ENCODE measurements around the gene NUP210L. TPM values are rescaled to one million over a fixed set of nuclear protein-coding genes. Genes with fewer than 3 reads are reported as not detected.

NUP210L gene
- total RNA-seq, 1 donor from 2014 or later, result 0.10 TPM

DNA sequence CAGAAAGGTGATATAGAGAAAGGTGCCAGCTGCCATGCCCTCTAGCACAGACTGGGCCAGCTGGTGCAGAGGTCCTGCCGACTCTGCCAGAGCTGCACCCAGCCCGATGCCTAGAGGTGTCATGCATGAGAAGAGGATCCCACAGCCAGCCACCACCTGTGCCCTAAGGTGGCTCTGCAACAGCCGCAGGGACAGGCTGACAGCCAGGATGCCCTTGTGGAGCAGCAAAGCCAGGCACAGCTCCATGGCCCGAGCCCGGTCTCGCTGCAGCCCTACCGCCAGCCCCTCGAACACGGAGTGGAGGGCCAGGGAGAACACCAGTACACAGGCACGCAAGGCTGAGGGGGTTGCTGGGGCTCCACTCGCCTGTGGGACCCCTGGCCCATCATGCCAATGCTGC, 194.7 kb downstream of the NUP210L start:
- Mint-ChIP-seq H3K4me3 (ENCODE audit: unreplicated experiment) (no peak overlapping the region), H3K36me3 (ENCODE audit: unreplicated experiment) (no peaks in the 10 kb centered on the region), H3K9me3 (ENCODE audit: unreplicated experiment) (peaks cover 11% of the 10 kb centered on the region), H3K27me3 (ENCODE audit: unreplicated experiment) (peaks cover 19% of the 10 kb centered on the region), H3K27ac (ENCODE audit: unreplicated experiment) (peak overlapping the region; percentile 52), H3K4me1 (ENCODE audit: low read depth, unreplicated experiment) (peaks cover 28% of the 10 kb centered on the region)
- TF ChIP-seq, protein P1, sequence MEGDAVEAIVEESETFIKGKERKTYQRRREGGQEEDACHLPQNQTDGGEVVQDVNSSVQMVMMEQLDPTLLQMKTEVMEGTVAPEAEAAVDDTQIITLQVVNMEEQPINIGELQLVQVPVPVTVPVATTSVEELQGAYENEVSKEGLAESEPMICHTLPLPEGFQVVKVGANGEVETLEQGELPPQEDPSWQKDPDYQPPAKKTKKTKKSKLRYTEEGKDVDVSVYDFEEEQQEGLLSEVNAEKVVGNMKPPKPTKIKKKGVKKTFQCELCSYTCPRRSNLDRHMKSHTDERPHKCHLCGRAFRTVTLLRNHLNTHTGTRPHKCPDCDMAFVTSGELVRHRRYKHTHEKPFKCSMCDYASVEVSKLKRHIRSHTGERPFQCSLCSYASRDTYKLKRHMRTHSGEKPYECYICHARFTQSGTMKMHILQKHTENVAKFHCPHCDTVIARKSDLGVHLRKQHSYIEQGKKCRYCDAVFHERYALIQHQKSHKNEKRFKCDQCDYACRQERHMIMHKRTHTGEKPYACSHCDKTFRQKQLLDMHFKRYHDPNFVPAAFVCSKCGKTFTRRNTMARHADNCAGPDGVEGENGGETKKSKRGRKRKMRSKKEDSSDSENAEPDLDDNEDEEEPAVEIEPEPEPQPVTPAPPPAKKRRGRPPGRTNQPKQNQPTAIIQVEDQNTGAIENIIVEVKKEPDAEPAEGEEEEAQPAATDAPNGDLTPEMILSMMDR (IDR thresholded peaks at IDR 0.05; ENCODE audit: partially characterized antibody, unreplicated experiment), result no peak
- no peak for DNase-seq

- peak overlapping the region; percentile 72 for H3K27ac Mint-ChIP-seq (ENCODE audit: unreplicated experiment)
- peaks cover 28% of the 10 kb centered on the region for H3K4me1 Mint-ChIP-seq (ENCODE audit: low read depth, unreplicated experiment)
- H3K4me3 Mint-ChIP-seq (ENCODE audit: unreplicated experiment), result no peak overlapping the region
Observed at GRCh38 chr1:153959454-153959853, 195.4 kb downstream of the NUP210L start.

DNA sequence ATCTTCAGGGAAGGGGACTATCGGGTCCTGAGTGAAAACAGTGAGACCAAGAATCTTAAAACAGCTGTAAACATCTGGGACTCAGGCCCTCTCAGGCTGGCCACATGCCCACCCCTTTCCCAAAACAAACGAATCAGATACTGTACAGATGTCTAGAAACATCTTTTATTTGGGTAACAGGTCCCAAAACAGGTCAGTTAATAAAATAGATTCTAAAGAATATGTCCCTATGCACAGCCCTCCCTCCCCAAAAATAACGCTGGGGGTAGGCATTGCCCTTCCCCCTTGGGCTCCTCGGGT, 196.0 kb downstream of the NUP210L start:
- peaks cover 34% of the 10 kb centered on the region for H3K4me1 Mint-ChIP-seq (ENCODE audit: low read depth, unreplicated experiment)
- peak overlapping the region; percentile 72 for H3K27ac Mint-ChIP-seq (ENCODE audit: unreplicated experiment)
- peak overlapping the region; percentile 93 for H3K4me3 Mint-ChIP-seq (ENCODE audit: unreplicated experiment)
- DNase-seq, result no peak
- TF ChIP-seq, protein P1 (IDR thresholded peaks at IDR 0.05; ENCODE audit: partially characterized antibody, unreplicated experiment), result no peak
- peaks cover 19% of the 10 kb centered on the region for H3K27me3 Mint-ChIP-seq (ENCODE audit: unreplicated experiment)
- H3K9me3 Mint-ChIP-seq (ENCODE audit: unreplicated experiment), result peaks cover 13% of the 10 kb centered on the region
- no peaks in the 10 kb centered on the region for H3K36me3 Mint-ChIP-seq (ENCODE audit: unreplicated experiment)

More at GRCh38 chr1:153959454-153959853, 195.4 kb downstream of the NUP210L start:
- no peaks in the 10 kb centered on the region for H3K36me3 Mint-ChIP-seq (ENCODE audit: unreplicated experiment)
- DNase-seq, result no peak
- TF ChIP-seq, protein P1 (IDR thresholded peaks at IDR 0.05; ENCODE audit: partially characterized antibody, unreplicated experiment), result no peak
- H3K27me3 Mint-ChIP-seq (ENCODE audit: unreplicated experiment), result peaks cover 19% of the 10 kb centered on the region
- peaks cover 11% of the 10 kb centered on the region for H3K9me3 Mint-ChIP-seq (ENCODE audit: unreplicated experiment)

- no peaks in the 10 kb centered on the region for H3K36me3 Mint-ChIP-seq (ENCODE audit: unreplicated experiment)
- peak within 1 kb of the TSS; percentile 94 for H3K27ac Mint-ChIP-seq (ENCODE audit: unreplicated experiment)
- DNase-seq, result peak; percentile 99
- TF ChIP-seq, protein P1 (IDR thresholded peaks at IDR 0.05; ENCODE audit: partially characterized antibody, unreplicated experiment), result no peak
- H3K4me1 Mint-ChIP-seq (ENCODE audit: low read depth, unreplicated experiment), result peaks cover 36% of the 10 kb centered on the region
- peaks cover 9% of the 10 kb centered on the region for H3K9me3 Mint-ChIP-seq (ENCODE audit: unreplicated experiment)
- peak within 1 kb of the TSS; percentile 93 for H3K4me3 Mint-ChIP-seq (ENCODE audit: unreplicated experiment)
- peaks cover 16% of the 10 kb centered on the region for H3K27me3 Mint-ChIP-seq (ENCODE audit: unreplicated experiment)
Observed at GRCh38 chr1:153958111-153958960, 196.5 kb downstream of the NUP210L start, which contains the start of gene CRTC2. Gene CRTC2 (minus strand): TSS chr1:153958612. CDS start chr1:153958497, 115 bp downstream.

DNA sequence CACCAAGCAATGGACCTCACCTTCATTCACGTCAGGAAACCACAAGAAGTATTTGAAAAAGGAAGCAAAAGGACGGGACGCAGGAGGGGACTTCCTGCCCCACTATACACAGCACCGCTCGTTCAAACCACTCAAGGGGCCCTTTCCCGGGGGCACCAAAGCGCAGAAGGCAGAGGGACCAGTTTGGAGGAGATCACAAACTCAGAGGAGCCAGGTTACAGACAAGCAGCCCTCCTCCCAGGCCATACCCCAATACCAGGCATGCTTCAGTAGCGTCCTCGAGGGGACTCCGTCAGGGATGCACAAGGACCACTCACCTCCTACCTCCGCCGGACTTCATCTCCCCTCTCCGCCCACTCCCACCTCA, 197.1 kb downstream of the NUP210L start:
- TF ChIP-seq, protein P1 (IDR thresholded peaks at IDR 0.05; ENCODE audit: partially characterized antibody, unreplicated experiment), result no peak
- H3K9me3 Mint-ChIP-seq (ENCODE audit: unreplicated experiment), result peaks cover 9% of the 10 kb centered on the region
- H3K36me3 Mint-ChIP-seq (ENCODE audit: unreplicated experiment), result no peaks in the 10 kb centered on the region
- DNase-seq, result no peak
- H3K27me3 Mint-ChIP-seq (ENCODE audit: unreplicated experiment), result peaks cover 14% of the 10 kb centered on the region
- peaks cover 37% of the 10 kb centered on the region for H3K4me1 Mint-ChIP-seq (ENCODE audit: low read depth, unreplicated experiment)
- H3K27ac Mint-ChIP-seq (ENCODE audit: unreplicated experiment), result peak overlapping the region; percentile 94
- H3K4me3 Mint-ChIP-seq (ENCODE audit: unreplicated experiment), result peak overlapping the region; percentile 93

All from glutamatergic neuron (in vitro differentiated cells).